GM12878 (cell line): Measurements from ENCODE around the gene SEPHS2. TPM values are rescaled to one million over a fixed set of nuclear protein-coding genes. Genes with fewer than 3 reads are reported as not detected.
A peak's percentile ranks its signal among the peaks of the same experiment; 100 is the strongest.

ENCODE experiments used
- ATAC-seq: fragments of 200-7000 bp; cut with Tn5 transposase; 3 replicates; pipeline ENCODE4 v1.9.1; 2020; ENCODE audit warnings: mild to moderate bottlenecking, moderate library complexity
- BruUV-seq: library from RNA; stranded (reverse); fragments of 400-500 nt; replicated peaks from 2 replicates; lab custom pipeline; 2021; lab: Mats Ljungman, UMichigan
- CTCF ChIA-PET: fragments of 300-600 bp; sonication (Branson Sonifier 250); formaldehyde crosslinking; extraction: SDS; loops from one replicate; lab custom pipeline; 2021; ENCODE audit warnings: inconsistent platforms; lab: Yijun Ruan, JAX
- POLR2A ChIA-PET: fragments of 350-600 bp; formaldehyde crosslinking; extraction: SDS; loops from one replicate; lab custom pipeline; 2021; ENCODE audit warnings: inconsistent platforms; lab: Charles Lee
- RAD21 ChIA-PET: fragments of 300-600 bp; sonication (Branson Sonifier 250); formaldehyde crosslinking; loops from one replicate; lab custom pipeline; 2023; ENCODE audit warnings: antibody characterized with exemption; ENCODE audit not compliant: unreplicated experiment; lab: Charles Lee
- SMC1A ChIA-PET: fragments of 300-600 bp; sonication (Branson Sonifier 250); formaldehyde crosslinking; loops from one replicate; lab custom pipeline; 2023; ENCODE audit not compliant: unreplicated experiment, uncharacterized antibody; lab: Charles Lee
- DNase-seq: peaks from one replicate; pipeline ENCODE4 v3.0.0-alpha.2; 2011; ENCODE audit warnings: low read depth, low spot score
- FAIRE-seq: peaks from 3 replicates; lab custom pipeline; 2011; peaks lifted over from hg19 to GRCh38; lab: Jason Lieb, UNC
- H2AFZ ChIP-seq: 2 replicates; pipeline ENCODE4 v1.6.0; 2011; ENCODE audit warnings: low read depth, low read length, control low read depth; ENCODE audit not compliant: control insufficient read depth
- H3K27ac ChIP-seq: 2 replicates; pipeline ENCODE4 v1.5.1; 2011; ENCODE audit warnings: control low read depth; ENCODE audit not compliant: control insufficient read depth, insufficient read depth
- H3K27me3 ChIP-seq, 2 experiments: replicated peaks in 1 of 2; 2 replicates each; pipeline versions ENCODE4 v1.6.0 to v1.6.1; 2011; ENCODE audit warnings: low read length in 1 of 2; ENCODE audit not compliant: control insufficient read depth in 2 of 2, insufficient read depth in 2 of 2
- H3K36me3 ChIP-seq, 2 experiments: 2 replicates each; pipeline ENCODE4 v1.5.1; 2011; ENCODE audit warnings: low read length in 1 of 2; ENCODE audit not compliant: control insufficient read depth in 2 of 2, insufficient read depth in 2 of 2
- H3K4me1 ChIP-seq: 2 replicates; pipeline ENCODE4 v1.6.1; 2011; ENCODE audit warnings: mild to moderate bottlenecking, low read length, moderate library complexity, mixed read lengths; ENCODE audit not compliant: control insufficient read depth, insufficient read depth
- H3K4me2 ChIP-seq: 2 replicates; pipeline ENCODE4 v1.6.0; 2011; ENCODE audit warnings: control low read depth; ENCODE audit not compliant: control insufficient read depth, insufficient read depth
- H3K4me3 ChIP-seq: fragments of 200-600 bp; sonication (generic); 2 replicates; pipeline ENCODE4 v1.5.1; 2016
- H3K79me2 ChIP-seq: 2 replicates; pipeline ENCODE4 v1.6.0; 2011; ENCODE audit warnings: low read length; ENCODE audit not compliant: control insufficient read depth, insufficient read depth
- H3K9ac ChIP-seq: 2 replicates; pipeline ENCODE4 v1.8.0; 2011; ENCODE audit warnings: low read length, control low read depth, mixed read lengths; ENCODE audit not compliant: control insufficient read depth, insufficient read depth
- H3K9me3 ChIP-seq: replicated peaks from 3 replicates; pipeline ENCODE4 v1.5.1; 2011; ENCODE audit warnings: mild to moderate bottlenecking, low read length; ENCODE audit not compliant: control insufficient read depth, insufficient read depth
- H4K20me1 ChIP-seq: 2 replicates; pipeline ENCODE4 v1.6.0; 2011; ENCODE audit not compliant: control insufficient read depth, insufficient read depth
- ASH2L ChIP-seq: fragments of 300-600, 200-600 bp; sonication (generic); IDR thresholded peaks from 2 replicates; pipeline ENCODE4 v1.6.1; 2017; ENCODE audit warnings: low read depth, mild to moderate bottlenecking, borderline replicate concordance
- ATF7 ChIP-seq: fragments of 450-650 bp; IDR thresholded peaks from 2 replicates; pipeline ENCODE4 v1.6.1; 2016; ENCODE audit warnings: low read depth, mild to moderate bottlenecking
- CBFB ChIP-seq: IDR thresholded peaks from 2 replicates; pipeline ENCODE4 v1.6.1; 2016; ENCODE audit warnings: antibody characterized with exemption, low read depth
- EED ChIP-seq: sonication (generic); IDR thresholded peaks from 2 replicates; pipeline ENCODE4 v1.6.1; 2016; ENCODE audit warnings: antibody characterized with exemption, low read depth
- ELK1 ChIP-seq: IDR thresholded peaks from 2 replicates; pipeline ENCODE4 v1.6.1; 2012; ENCODE audit warnings: low read depth, low read length, improper control_type of control experiment
- FOS ChIP-seq: IDR thresholded peaks from 3 replicates; pipeline ENCODE4 v1.6.1; 2011; ENCODE audit warnings: borderline replicate concordance; ENCODE audit not compliant: insufficient read length; ENCODE audit errors: extremely low read depth
- IKZF2 ChIP-seq, 2 experiments: fragments of 450-650 bp; IDR thresholded peaks; 2 replicates each; pipeline ENCODE4 v1.6.1; 2017; ENCODE audit warnings: mild to moderate bottlenecking in 2 of 2, moderate library complexity in 2 of 2
- IRF4 ChIP-seq: IDR thresholded peaks from 2 replicates; pipeline ENCODE4 v1.6.1; 2011; ENCODE audit warnings: low read depth, low read length
- LARP7 ChIP-seq: fragments of 450-650 bp; IDR thresholded peaks from 2 replicates; pipeline ENCODE4 v1.6.1; 2017; ENCODE audit warnings: mild to moderate bottlenecking
- MEF2B ChIP-seq: fragments of 450-650 bp; IDR thresholded peaks from 2 replicates; pipeline ENCODE4 v1.6.1; 2018; ENCODE audit warnings: mild to moderate bottlenecking, moderate library complexity; ENCODE audit not compliant: partially characterized antibody, poor library complexity, severe bottlenecking
- MTA2 ChIP-seq: fragments of 450-650 bp; IDR thresholded peaks from 2 replicates; pipeline ENCODE4 v1.6.1; 2016; ENCODE audit warnings: low read depth, mild to moderate bottlenecking, moderate library complexity
- NFIC ChIP-seq: IDR thresholded peaks from 2 replicates; pipeline ENCODE4 v1.6.1; 2012; ENCODE audit warnings: low read depth, mild to moderate bottlenecking, inconsistent platforms, low read length, moderate library complexity
- NR2F1 ChIP-seq: fragments of 450-650 bp; conservative IDR thresholded peaks from 2 replicates; pipeline ENCODE4 v1.6.1; 2017; ENCODE audit warnings: mild to moderate bottlenecking
- POLR2AphosphoS5 ChIP-seq: IDR thresholded peaks from 2 replicates; pipeline ENCODE4 v1.6.1; 2011; ENCODE audit warnings: mild to moderate bottlenecking, low read length, inconsistent platforms
- SIX5 ChIP-seq: IDR thresholded peaks from 2 replicates; pipeline ENCODE4 v1.6.1; 2011; ENCODE audit warnings: mild to moderate bottlenecking, low read depth, low read length, moderate library complexity; ENCODE audit not compliant: severe bottlenecking
- SMAD1 ChIP-seq: fragments of 450-650 bp; IDR thresholded peaks from 2 replicates; pipeline ENCODE4 v1.6.1; 2018; ENCODE audit warnings: mild to moderate bottlenecking, low read depth; ENCODE audit not compliant: partially characterized antibody
- SMAD5 ChIP-seq: IDR thresholded peaks from 2 replicates; pipeline ENCODE4 v1.6.1; 2016; ENCODE audit warnings: antibody characterized with exemption, low read depth
- SUZ12 ChIP-seq: fragments of 200-600 bp; sonication (generic); IDR thresholded peaks from one replicate; pipeline ENCODE4 v1.6.1; 2018; ENCODE audit warnings: antibody characterized with exemption, mild to moderate bottlenecking; ENCODE audit not compliant: unreplicated experiment
- WGBS: methylation state at CpG from one replicate; pipeline ENCODE4 v1.1.6; 2016; ENCODE audit warnings: low lambda C conversion rate; ENCODE audit not compliant: insufficient replicate concordance, insufficient coverage; ENCODE audit errors: missing lambda C conversion rate; 5-methylcytosine and 5-hydroxymethylcytosine counted together
- in situ Hi-C: fragments of 300-500 bp; cut with MboI; formaldehyde crosslinking; loops from 9 replicates; pipeline ENCODE4 v1.14.3; 2018; ENCODE audit warnings: mixed read lengths
- intact Hi-C: fragments of 100-400 bp; cut with micrococcal nuclease; formaldehyde crosslinking; loops from one replicate; pipeline ENCODE4 v1.14.2; 2022; ENCODE audit not compliant: unreplicated experiment
- polyA plus RNA-seq, 11 experiments: library from polyadenylated mRNA; depleted of rRNA in 4 of 11; unstranded in 6 of 11; stranded (reverse) in 5 of 11; fragments of >200 nt; fragmentation: Nextera tagmentation in 4 of 11; fragmentation: Illumina TruSeq in 1 of 11; extraction: Ambion mirVana in 4 of 11; extraction: Trizol in 1 of 11; gene quantifications; 1 replicate in 1 of 11; 2 replicates in 10 of 11; pipeline versions ENCODE4 v1.2.1 to v1.2.3, GENCODE V29; 2011 to 2016; ENCODE audit warnings: inconsistent platforms in 2 of 11, missing spikeins in 2 of 11, low read depth in 1 of 11
- total RNA-seq, 4 experiments: library from RNA; depleted of rRNA in 3 of 4; stranded (reverse); fragments of >200 nt in 3 of 4; fragmentation: Illumina TruSeq in 1 of 4; extraction: Trizol in 1 of 4; gene quantifications; 2 replicates each; pipeline versions ENCODE4 v1.2.1 to v1.2.3, GENCODE V29; 2013 to 2021
- TF ChIP-seq, protein P1 (sequence below): IDR thresholded peaks from 2 replicates; pipeline ENCODE4 v1.6.1; 2012; ENCODE audit warnings: mild to moderate bottlenecking, low read depth, low read length

Gene SEPHS2
- total and polyA plus RNA-seq, 10 of the 15 experiments (the other 5 are each of a cell fraction or from before 2014, with no cell fraction given): 21.6 to 99.8 (median 72.9) TPM

- peak; percentile 1; the same call in 1 of the 3 replicates for ATAC-seq
- Histone ChIP-seq H3K9me3 (no peaks in the 10 kb centered on the region), H3K27me3 (no peaks in the 10 kb centered on the region), H2AFZ (no peak overlapping the region), H3K4me1 (peaks cover 47% of the 10 kb centered on the region), H4K20me1 (no peaks in the 10 kb centered on the region), H3K36me3 (no peaks in the 10 kb centered on the region), H3K79me2 (no peaks in the 10 kb centered on the region), H3K9ac (peak overlapping the region; percentile 77), H3K4me3 (peak overlapping the region; percentile 9; the same call in 1 of the 2 replicates), H3K4me2 (peak overlapping the region; percentile 79), H3K27ac (peak overlapping the region; percentile 89)
- in situ Hi-C loops (loop anchor here (25.0 kb wide), 1 partner anchor 1429 kb away; no protein-coding TSS in a partner anchor), intact Hi-C loops (loop anchor here (1.0 to 2.0 kb wide), 2 partner anchors 13 to 27 kb away; partner anchors contain the start of gene DCTPP1)
- TSS peak; percentile 84 for BruUV-seq
- CTCF ChIA-PET: interaction anchor here (0.6 to 7.8 kb wide), 11 partner anchors 11 to 140 kb away, joined by 3 to 125 read pairs (median 9); partner anchors contain the start of genes DCTPP1, ITGAL, SEPHS2 and ZNF747
- POLR2A ChIA-PET: interaction anchor here (0.5 to 10.6 kb wide), 15 partner anchors 11 to 176 kb away, joined by 3 to 367 read pairs (median 5); partner anchors contain the start of genes DCTPP1, ITGAL, SEPHS2 and ZNF747
- no peak for FAIRE-seq
- no peak for DNase-seq
- 63% methylated on average over 16 of the region's 16 CpGs for WGBS
- SMC1A ChIA-PET: interaction anchor here (0.8 to 19.4 kb wide), 11 partner anchors 10 to 78 kb away, joined by 3 to 431 read pairs (median 4); partner anchors contain the start of genes DCTPP1, ITGAL and SEPHS2
- RAD21 ChIA-PET: interaction anchor here (0.8 to 8.5 kb wide), 13 partner anchors 7 to 140 kb away, joined by 3 to 307 read pairs (median 4); partner anchors contain the start of genes DCTPP1, ITGAL, TBC1D10B and ZNF747
- no peak for TF ChIP-seq SIX5
- TF ChIP-seq LARP7: peak; percentile 56; the same call in 1 of the 2 replicates
- no peak for TF ChIP-seq MTA2
- no peak for TF ChIP-seq ELK1
- TF ChIP-seq, protein P1, sequence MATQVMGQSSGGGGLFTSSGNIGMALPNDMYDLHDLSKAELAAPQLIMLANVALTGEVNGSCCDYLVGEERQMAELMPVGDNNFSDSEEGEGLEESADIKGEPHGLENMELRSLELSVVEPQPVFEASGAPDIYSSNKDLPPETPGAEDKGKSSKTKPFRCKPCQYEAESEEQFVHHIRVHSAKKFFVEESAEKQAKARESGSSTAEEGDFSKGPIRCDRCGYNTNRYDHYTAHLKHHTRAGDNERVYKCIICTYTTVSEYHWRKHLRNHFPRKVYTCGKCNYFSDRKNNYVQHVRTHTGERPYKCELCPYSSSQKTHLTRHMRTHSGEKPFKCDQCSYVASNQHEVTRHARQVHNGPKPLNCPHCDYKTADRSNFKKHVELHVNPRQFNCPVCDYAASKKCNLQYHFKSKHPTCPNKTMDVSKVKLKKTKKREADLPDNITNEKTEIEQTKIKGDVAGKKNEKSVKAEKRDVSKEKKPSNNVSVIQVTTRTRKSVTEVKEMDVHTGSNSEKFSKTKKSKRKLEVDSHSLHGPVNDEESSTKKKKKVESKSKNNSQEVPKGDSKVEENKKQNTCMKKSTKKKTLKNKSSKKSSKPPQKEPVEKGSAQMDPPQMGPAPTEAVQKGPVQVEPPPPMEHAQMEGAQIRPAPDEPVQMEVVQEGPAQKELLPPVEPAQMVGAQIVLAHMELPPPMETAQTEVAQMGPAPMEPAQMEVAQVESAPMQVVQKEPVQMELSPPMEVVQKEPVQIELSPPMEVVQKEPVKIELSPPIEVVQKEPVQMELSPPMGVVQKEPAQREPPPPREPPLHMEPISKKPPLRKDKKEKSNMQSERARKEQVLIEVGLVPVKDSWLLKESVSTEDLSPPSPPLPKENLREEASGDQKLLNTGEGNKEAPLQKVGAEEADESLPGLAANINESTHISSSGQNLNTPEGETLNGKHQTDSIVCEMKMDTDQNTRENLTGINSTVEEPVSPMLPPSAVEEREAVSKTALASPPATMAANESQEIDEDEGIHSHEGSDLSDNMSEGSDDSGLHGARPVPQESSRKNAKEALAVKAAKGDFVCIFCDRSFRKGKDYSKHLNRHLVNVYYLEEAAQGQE: no peak
- TF ChIP-seq FOS: no peak
- 0 out of 2 replicates have a peak, but pooled peaks have one; percentile 11 for TF ChIP-seq NR2F1
- no peak for TF ChIP-seq IKZF2 (IDR thresholded peaks at IDR 0.05)
- TF ChIP-seq IRF4: no peak
- TF ChIP-seq SUZ12: no peak
- TF ChIP-seq SMAD1: no peak
- no peak for TF ChIP-seq ASH2L
- 0 out of 2 replicates have a peak, but pooled peaks have one; percentile 28 for TF ChIP-seq ATF7
- TF ChIP-seq MEF2B: no peak
- TF ChIP-seq EED: 0 out of 2 replicates have a peak, but pooled peaks have one; percentile 5
- 0 out of 2 replicates have a peak, but pooled peaks have one; percentile 39 for TF ChIP-seq POLR2AphosphoS5
- TF ChIP-seq CBFB: no peak
- TF ChIP-seq SMAD5: no peak
- no peak for TF ChIP-seq NFIC
Observed at GRCh38 chr16:30457743-30458560, 12.3 kb upstream of the SEPHS2 start.
